GM12878 (cell line): ENCODE measurements around the gene ZDHHC14. TPM values are rescaled to one million over a fixed set of nuclear protein-coding genes. Genes with fewer than 3 reads are reported as not detected.

Source experiments
- ATAC-seq: fragments of 200-7000 bp; cut with Tn5 transposase; 3 replicates; pipeline ENCODE4 v1.9.1; 2020; ENCODE audit warnings: mild to moderate bottlenecking, moderate library complexity
- BruUV-seq: library from RNA; stranded (reverse); fragments of 400-500 nt; replicated peaks from 2 replicates; lab custom pipeline; 2021; lab: Mats Ljungman, UMichigan
- CTCF ChIA-PET: fragments of 300-600 bp; sonication (Branson Sonifier 250); formaldehyde crosslinking; extraction: SDS; loops from one replicate; lab custom pipeline; 2021; ENCODE audit warnings: inconsistent platforms; lab: Yijun Ruan, JAX
- POLR2A ChIA-PET: fragments of 350-600 bp; formaldehyde crosslinking; extraction: SDS; loops from one replicate; lab custom pipeline; 2021; ENCODE audit warnings: inconsistent platforms; lab: Charles Lee
- RAD21 ChIA-PET: fragments of 300-600 bp; sonication (Branson Sonifier 250); formaldehyde crosslinking; loops from one replicate; lab custom pipeline; 2023; ENCODE audit warnings: antibody characterized with exemption; ENCODE audit not compliant: unreplicated experiment; lab: Charles Lee
- SMC1A ChIA-PET: fragments of 300-600 bp; sonication (Branson Sonifier 250); formaldehyde crosslinking; loops from one replicate; lab custom pipeline; 2023; ENCODE audit not compliant: unreplicated experiment, uncharacterized antibody; lab: Charles Lee
- DNase-seq: peaks from one replicate; pipeline ENCODE4 v3.0.0-alpha.2; 2011; ENCODE audit warnings: low read depth, low spot score
- FAIRE-seq: peaks from 3 replicates; lab custom pipeline; 2011; peaks lifted over from hg19 to GRCh38; lab: Jason Lieb, UNC
- H2AFZ ChIP-seq: 2 replicates; pipeline ENCODE4 v1.6.0; 2011; ENCODE audit warnings: low read depth, low read length, control low read depth; ENCODE audit not compliant: control insufficient read depth
- H3K27ac ChIP-seq: 2 replicates; pipeline ENCODE4 v1.5.1; 2011; ENCODE audit warnings: control low read depth; ENCODE audit not compliant: control insufficient read depth, insufficient read depth
- H3K27me3 ChIP-seq, 2 experiments: replicated peaks in 1 of 2; 2 replicates each; pipeline versions ENCODE4 v1.6.0 to v1.6.1; 2011; ENCODE audit warnings: low read length in 1 of 2; ENCODE audit not compliant: control insufficient read depth in 2 of 2, insufficient read depth in 2 of 2
- H3K36me3 ChIP-seq, 2 experiments: 2 replicates each; pipeline ENCODE4 v1.5.1; 2011; ENCODE audit warnings: low read length in 1 of 2; ENCODE audit not compliant: control insufficient read depth in 2 of 2, insufficient read depth in 2 of 2
- H3K4me1 ChIP-seq: 2 replicates; pipeline ENCODE4 v1.6.1; 2011; ENCODE audit warnings: mild to moderate bottlenecking, low read length, moderate library complexity, mixed read lengths; ENCODE audit not compliant: control insufficient read depth, insufficient read depth
- H3K4me2 ChIP-seq: 2 replicates; pipeline ENCODE4 v1.6.0; 2011; ENCODE audit warnings: control low read depth; ENCODE audit not compliant: control insufficient read depth, insufficient read depth
- H3K4me3 ChIP-seq: fragments of 200-600 bp; sonication (generic); 2 replicates; pipeline ENCODE4 v1.5.1; 2016
- H3K79me2 ChIP-seq: 2 replicates; pipeline ENCODE4 v1.6.0; 2011; ENCODE audit warnings: low read length; ENCODE audit not compliant: control insufficient read depth, insufficient read depth
- H3K9ac ChIP-seq: 2 replicates; pipeline ENCODE4 v1.8.0; 2011; ENCODE audit warnings: low read length, control low read depth, mixed read lengths; ENCODE audit not compliant: control insufficient read depth, insufficient read depth
- H3K9me3 ChIP-seq: replicated peaks from 3 replicates; pipeline ENCODE4 v1.5.1; 2011; ENCODE audit warnings: mild to moderate bottlenecking, low read length; ENCODE audit not compliant: control insufficient read depth, insufficient read depth
- H4K20me1 ChIP-seq: 2 replicates; pipeline ENCODE4 v1.6.0; 2011; ENCODE audit not compliant: control insufficient read depth, insufficient read depth
- ATF7 ChIP-seq: fragments of 450-650 bp; IDR thresholded peaks from 2 replicates; pipeline ENCODE4 v1.6.1; 2016; ENCODE audit warnings: low read depth, mild to moderate bottlenecking
- CBX3 ChIP-seq: fragments of 200-600 bp; sonication (generic); IDR thresholded peaks from 2 replicates; pipeline ENCODE4 v1.6.1; 2016; ENCODE audit warnings: low read depth, borderline replicate concordance
- E2F4 ChIP-seq: IDR thresholded peaks from 2 replicates; pipeline ENCODE4 v1.6.1; 2012; ENCODE audit warnings: low read depth, low read length, improper control_type of control experiment
- ESRRA ChIP-seq: IDR thresholded peaks from 2 replicates; pipeline ENCODE4 v1.6.1; 2012; ENCODE audit warnings: mild to moderate bottlenecking, low read length, improper control_type of control experiment
- FOS ChIP-seq: IDR thresholded peaks from 3 replicates; pipeline ENCODE4 v1.6.1; 2011; ENCODE audit warnings: borderline replicate concordance; ENCODE audit not compliant: insufficient read length; ENCODE audit errors: extremely low read depth
- NFXL1 ChIP-seq: fragments of 450-650 bp; IDR thresholded peaks from 2 replicates; pipeline ENCODE4 v1.6.1; 2017; ENCODE audit warnings: antibody characterized with exemption, mild to moderate bottlenecking, borderline replicate concordance
- SMAD1 ChIP-seq: fragments of 450-650 bp; IDR thresholded peaks from 2 replicates; pipeline ENCODE4 v1.6.1; 2018; ENCODE audit warnings: mild to moderate bottlenecking, low read depth; ENCODE audit not compliant: partially characterized antibody
- WGBS: methylation state at CpG from one replicate; pipeline ENCODE4 v1.1.6; 2016; ENCODE audit warnings: low lambda C conversion rate; ENCODE audit not compliant: insufficient replicate concordance, insufficient coverage; ENCODE audit errors: missing lambda C conversion rate; 5-methylcytosine and 5-hydroxymethylcytosine counted together
- in situ Hi-C: fragments of 300-500 bp; cut with MboI; formaldehyde crosslinking; loops from 9 replicates; pipeline ENCODE4 v1.14.3; 2018; ENCODE audit warnings: mixed read lengths
- intact Hi-C: fragments of 100-400 bp; cut with micrococcal nuclease; formaldehyde crosslinking; loops from one replicate; pipeline ENCODE4 v1.14.2; 2022; ENCODE audit not compliant: unreplicated experiment
- polyA plus RNA-seq, 11 experiments: library from polyadenylated mRNA; depleted of rRNA in 4 of 11; unstranded in 6 of 11; stranded (reverse) in 5 of 11; fragments of >200 nt; fragmentation: Nextera tagmentation in 4 of 11; fragmentation: Illumina TruSeq in 1 of 11; extraction: Ambion mirVana in 4 of 11; extraction: Trizol in 1 of 11; gene quantifications; 1 replicate in 1 of 11; 2 replicates in 10 of 11; pipeline versions ENCODE4 v1.2.1 to v1.2.3, GENCODE V29; 2011 to 2016; ENCODE audit warnings: inconsistent platforms in 2 of 11, missing spikeins in 2 of 11, low read depth in 1 of 11
- total RNA-seq, 4 experiments: library from RNA; depleted of rRNA in 3 of 4; stranded (reverse); fragments of >200 nt in 3 of 4; fragmentation: Illumina TruSeq in 1 of 4; extraction: Trizol in 1 of 4; gene quantifications; 2 replicates each; pipeline versions ENCODE4 v1.2.1 to v1.2.3, GENCODE V29; 2013 to 2021
- TF ChIP-seq, protein P1 (sequence below): fragments of 450-650 bp; formaldehyde crosslinking; IDR thresholded peaks from 2 replicates; pipeline ENCODE4 v1.4.0; 2020; ENCODE audit warnings: mild to moderate bottlenecking, moderate library complexity

The ZDHHC14 gene
- total and polyA plus RNA-seq, 10 of the 15 experiments (the other 5 are each of a cell fraction or from before 2014, with no cell fraction given): 0.15 to 16.0 (median 0.76) TPM; not detected in 1

DNA sequence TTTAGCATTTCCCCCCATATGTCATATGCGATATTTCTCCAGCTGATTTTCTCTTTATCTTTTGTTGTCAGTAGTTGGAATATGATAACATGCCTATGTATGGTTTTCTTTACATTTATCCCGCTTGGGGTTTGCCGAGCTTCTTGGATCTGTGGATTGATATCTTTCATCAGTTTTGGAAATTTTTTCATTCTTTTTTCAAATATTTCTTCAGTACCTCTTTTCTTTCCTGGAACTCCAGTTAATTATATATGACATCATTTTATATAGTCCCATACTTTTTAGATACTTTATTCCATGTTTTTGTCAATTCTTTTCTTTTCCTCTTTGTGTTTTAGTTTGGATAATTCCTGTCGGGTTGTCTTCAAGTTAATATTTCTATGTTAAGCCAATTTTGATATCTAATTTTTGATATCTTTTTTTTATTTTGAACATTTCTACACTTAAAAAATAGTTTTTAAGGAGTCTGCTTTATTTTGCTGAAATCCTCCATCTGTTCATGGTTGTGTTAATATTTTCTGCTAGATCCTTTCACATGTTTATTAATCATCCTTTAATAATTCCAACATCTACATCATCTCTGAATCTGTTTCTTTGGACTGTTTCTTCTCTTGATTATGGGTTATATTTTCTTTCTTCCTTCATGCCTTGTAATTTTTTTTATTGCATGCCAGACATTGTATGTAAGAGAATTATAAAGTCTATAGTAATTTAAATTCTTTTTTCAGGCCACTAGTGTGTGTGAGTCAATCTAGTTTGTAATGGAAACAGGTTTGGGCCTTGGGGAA is 9.5 kb downstream of the ZDHHC14 start:
- 0 out of 2 replicates have a peak, but pooled peaks have one; percentile 59 for TF ChIP-seq ATF7
- no peak for TF ChIP-seq SMAD1
- Histone ChIP-seq H3K36me3 (no peaks in the 10 kb centered on the region; a peak in 1 of 4 replicates), H2AFZ (no peak overlapping the region), H3K4me1 (no peaks in the 10 kb centered on the region), H3K79me2 (no peaks in the 10 kb centered on the region), H3K27ac (no peak overlapping the region), H3K9ac (no peak overlapping the region), H4K20me1 (no peaks in the 10 kb centered on the region), H3K9me3 (peaks cover 2% of the 10 kb centered on the region; the same call in 2 of the 3 replicates), H3K27me3 (no peaks in the 10 kb centered on the region), H3K4me3 (no peak overlapping the region), H3K4me2 (no peak overlapping the region)
- BruUV-seq: no TSS peak
- 91% methylated on average over 4 of the region's 4 CpGs for WGBS
- POLR2A ChIA-PET: interaction anchor here (0.5 kb wide), 1 partner anchor 228 kb away, joined by 3 read pairs; no protein-coding TSS in a partner anchor
- CTCF ChIA-PET: interaction anchor here (1.1 kb wide), 1 partner anchor 29 kb away, joined by 4 read pairs; no protein-coding TSS in a partner anchor
- intact Hi-C loops: no loop called here
- DNase-seq: no peak
- no peak for ATAC-seq
- in situ Hi-C loops: no loop called here
- RAD21 ChIA-PET: no interaction called here
- SMC1A ChIA-PET: interaction anchor here (0.5 to 1.8 kb wide), 8 partner anchors 11 to 277 kb away, joined by 3 to 5 read pairs (median 3); no protein-coding TSS in a partner anchor
- FAIRE-seq: no peak

DNA sequence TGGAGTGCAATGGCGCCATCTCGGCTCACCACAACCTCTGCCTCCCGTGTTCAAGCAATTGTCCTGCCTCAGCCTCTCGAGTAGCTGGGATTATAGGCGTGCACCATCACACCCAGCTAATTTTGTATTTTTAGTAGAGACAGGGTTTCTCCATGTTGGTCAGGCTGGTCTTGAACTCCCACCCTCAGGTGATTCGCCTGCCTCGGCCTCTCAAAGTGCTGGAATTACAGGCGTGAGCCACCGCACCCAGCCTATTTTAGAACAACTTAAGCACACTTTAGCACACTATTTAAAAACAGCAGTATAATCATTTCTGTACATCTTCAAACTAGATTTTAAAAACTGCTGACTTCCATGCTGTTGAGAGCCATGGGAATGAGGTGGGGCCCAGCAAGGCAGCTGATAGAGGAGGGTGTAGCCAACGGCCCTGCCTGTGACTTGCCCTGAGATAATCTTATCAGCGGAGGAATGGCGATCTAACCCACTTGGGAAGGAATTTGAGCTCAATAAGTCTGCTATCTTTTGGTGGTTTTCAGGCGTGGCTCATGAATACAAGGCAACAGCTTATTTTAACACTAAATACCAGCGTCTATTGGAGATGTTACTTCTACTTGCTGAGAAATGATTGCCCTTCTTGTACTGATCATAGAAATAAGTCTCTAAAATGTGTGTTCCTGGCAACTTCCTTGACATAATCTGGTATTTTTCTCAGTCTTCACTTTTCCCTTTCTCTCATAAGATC is 12.1 kb downstream of the ZDHHC14 start:
- no TSS peak for BruUV-seq
- no peak for FAIRE-seq
- Histone ChIP-seq H2AFZ (no peak overlapping the region), H3K4me3 (no peak overlapping the region), H3K27me3 (no peaks in the 10 kb centered on the region), H3K9ac (no peak overlapping the region), H3K4me1 (no peaks in the 10 kb centered on the region), H4K20me1 (no peaks in the 10 kb centered on the region), H3K9me3 (peaks cover 2% of the 10 kb centered on the region; the same call in 2 of the 3 replicates), H3K36me3 (no peaks in the 10 kb centered on the region; a peak in 1 of 4 replicates), H3K27ac (no peak overlapping the region), H3K4me2 (no peak overlapping the region), H3K79me2 (no peaks in the 10 kb centered on the region)
- intact Hi-C loops (no loop called here), in situ Hi-C loops (no loop called here)
- ChIA-PET SMC1A (interaction anchor here (0.6 to 1.7 kb wide), 5 partner anchors 9 to 68 kb away, joined by 3 to 6 read pairs (median 3); no protein-coding TSS in a partner anchor), CTCF (interaction anchor here (0.6 to 1.0 kb wide), 3 partner anchors 205 to 475 kb away, joined by 3 to 4 read pairs (median 3); no protein-coding TSS in a partner anchor), RAD21 (no interaction called here), POLR2A (interaction anchor here (1.3 kb wide), 1 partner anchor 18 kb away, joined by 3 read pairs; no protein-coding TSS in a partner anchor)
- TF ChIP-seq NFXL1 (no peak), ESRRA (no peak), CBX3 (no peak), FOS (no peak), E2F4 (no peak)
- TF ChIP-seq, protein P1, sequence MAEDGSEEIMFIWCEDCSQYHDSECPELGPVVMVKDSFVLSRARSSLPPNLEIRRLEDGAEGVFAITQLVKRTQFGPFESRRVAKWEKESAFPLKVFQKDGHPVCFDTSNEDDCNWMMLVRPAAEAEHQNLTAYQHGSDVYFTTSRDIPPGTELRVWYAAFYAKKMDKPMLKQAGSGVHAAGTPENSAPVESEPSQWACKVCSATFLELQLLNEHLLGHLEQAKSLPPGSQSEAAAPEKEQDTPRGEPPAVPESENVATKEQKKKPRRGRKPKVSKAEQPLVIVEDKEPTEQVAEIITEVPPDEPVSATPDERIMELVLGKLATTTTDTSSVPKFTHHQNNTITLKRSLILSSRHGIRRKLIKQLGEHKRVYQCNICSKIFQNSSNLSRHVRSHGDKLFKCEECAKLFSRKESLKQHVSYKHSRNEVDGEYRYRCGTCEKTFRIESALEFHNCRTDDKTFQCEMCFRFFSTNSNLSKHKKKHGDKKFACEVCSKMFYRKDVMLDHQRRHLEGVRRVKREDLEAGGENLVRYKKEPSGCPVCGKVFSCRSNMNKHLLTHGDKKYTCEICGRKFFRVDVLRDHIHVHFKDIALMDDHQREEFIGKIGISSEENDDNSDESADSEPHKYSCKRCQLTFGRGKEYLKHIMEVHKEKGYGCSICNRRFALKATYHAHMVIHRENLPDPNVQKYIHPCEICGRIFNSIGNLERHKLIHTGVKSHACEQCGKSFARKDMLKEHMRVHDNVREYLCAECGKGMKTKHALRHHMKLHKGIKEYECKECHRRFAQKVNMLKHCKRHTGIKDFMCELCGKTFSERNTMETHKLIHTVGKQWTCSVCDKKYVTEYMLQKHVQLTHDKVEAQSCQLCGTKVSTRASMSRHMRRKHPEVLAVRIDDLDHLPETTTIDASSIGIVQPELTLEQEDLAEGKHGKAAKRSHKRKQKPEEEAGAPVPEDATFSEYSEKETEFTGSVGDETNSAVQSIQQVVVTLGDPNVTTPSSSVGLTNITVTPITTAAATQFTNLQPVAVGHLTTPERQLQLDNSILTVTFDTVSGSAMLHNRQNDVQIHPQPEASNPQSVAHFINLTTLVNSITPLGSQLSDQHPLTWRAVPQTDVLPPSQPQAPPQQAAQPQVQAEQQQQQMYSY (CRISPR knock-in tag): no peak
- DNase-seq: no peak
- WGBS: 86% methylated on average over 14 of the region's 14 CpGs
- no peak for ATAC-seq
